Astrocyte (in vitro differentiated cells and primary cell): ENCODE measurements around the gene PTPRD. TPM values are rescaled to one million over a fixed set of nuclear protein-coding genes. Genes with fewer than 3 reads are reported as not detected.

Experiments
- DNase-seq: peaks from one replicate; pipeline ENCODE4 v3.0.0-alpha.2; 2010; ENCODE audit warnings: low read depth
- FAIRE-seq: peaks from 2 replicates; lab custom pipeline; 2011; peaks lifted over from hg19 to GRCh38; lab: Jason Lieb, UNC
- H2AFZ ChIP-seq: 2 replicates; pipeline ENCODE4 v1.6.0; 2012; ENCODE audit warnings: low read depth, low read length, inconsistent platforms
- H3K27ac ChIP-seq: 2 replicates; pipeline ENCODE4 v1.5.1; 2011; ENCODE audit warnings: low read depth, low read length, inconsistent platforms
- H3K27me3 ChIP-seq: 2 replicates; pipeline ENCODE4 v1.6.0; 2011; ENCODE audit warnings: low read length, inconsistent platforms; ENCODE audit not compliant: insufficient read depth
- H3K36me3 ChIP-seq: 2 replicates; pipeline ENCODE4 v1.5.1; 2011; ENCODE audit warnings: low read length, inconsistent platforms; ENCODE audit not compliant: insufficient read depth
- H3K4me1 ChIP-seq: 2 replicates; pipeline ENCODE4 v1.5.1; 2011; ENCODE audit warnings: low read length, inconsistent platforms; ENCODE audit not compliant: insufficient read depth
- H3K4me2 ChIP-seq: 2 replicates; pipeline ENCODE4 v1.6.0; 2012; ENCODE audit warnings: low read length, inconsistent platforms
- H3K4me3 ChIP-seq: 2 replicates; pipeline ENCODE4 v1.5.1; 2011; ENCODE audit warnings: low read depth, mild to moderate bottlenecking, low read length, inconsistent platforms; ENCODE audit not compliant: insufficient read depth
- H3K79me2 ChIP-seq: 2 replicates; pipeline ENCODE4 v1.6.0; 2012; ENCODE audit warnings: mild to moderate bottlenecking, low read length, inconsistent platforms; ENCODE audit not compliant: insufficient read depth
- H3K9ac ChIP-seq: 2 replicates; pipeline ENCODE4 v1.6.0; 2012; ENCODE audit warnings: mild to moderate bottlenecking, low read length, inconsistent platforms
- H3K9me3 ChIP-seq: 2 replicates; pipeline ENCODE4 v1.5.1; 2012; ENCODE audit warnings: low read depth, mild to moderate bottlenecking, low read length, inconsistent platforms; ENCODE audit not compliant: insufficient read depth
- H4K20me1 ChIP-seq: 2 replicates; pipeline ENCODE4 v1.6.0; 2012; ENCODE audit warnings: low read length, inconsistent platforms; ENCODE audit not compliant: insufficient read depth
- H3K27ac Mint-ChIP-seq: one replicate; pipeline ENCODE4 v1.8.0; 2021; ENCODE audit warnings: mild to moderate bottlenecking, mixed read lengths; ENCODE audit not compliant: unreplicated experiment
- H3K27me3 Mint-ChIP-seq: one replicate; pipeline ENCODE4 v1.8.0; 2021; ENCODE audit warnings: low read depth, mixed read lengths; ENCODE audit not compliant: unreplicated experiment
- H3K36me3 Mint-ChIP-seq: one replicate; pipeline ENCODE4 v1.8.0; 2021; ENCODE audit warnings: low read depth, mixed read lengths; ENCODE audit not compliant: unreplicated experiment
- H3K4me1 Mint-ChIP-seq: one replicate; pipeline ENCODE4 v1.8.0; 2021; ENCODE audit warnings: low read depth, mixed read lengths; ENCODE audit not compliant: unreplicated experiment
- H3K4me3 Mint-ChIP-seq: one replicate; pipeline ENCODE4 v1.8.0; 2021; ENCODE audit warnings: mild to moderate bottlenecking, moderate library complexity, mixed read lengths; ENCODE audit not compliant: unreplicated experiment
- H3K9me3 Mint-ChIP-seq: one replicate; pipeline ENCODE4 v1.8.0; 2021; ENCODE audit warnings: mild to moderate bottlenecking, mixed read lengths; ENCODE audit not compliant: unreplicated experiment
- EZH2 ChIP-seq: IDR thresholded peaks from 2 replicates; pipeline ENCODE4 v1.6.1; 2012; ENCODE audit warnings: mild to moderate bottlenecking, low read length, inconsistent platforms; ENCODE audit not compliant: insufficient read depth
- total RNA-seq: library from RNA; stranded (reverse); gene quantifications from 2 replicates; pipeline ENCODE4 v1.2.1, GENCODE V29; 2021
- TF ChIP-seq, protein P1 (sequence below): IDR thresholded peaks from 2 replicates; pipeline ENCODE4 v1.5.1; 2011; ENCODE audit warnings: low read depth, mild to moderate bottlenecking, inconsistent platforms, low read length, moderate library complexity; ENCODE audit not compliant: insufficient read depth

Gene PTPRD
- total RNA-seq, 1 donor from 2014 or later = 88.1 TPM

DNA sequence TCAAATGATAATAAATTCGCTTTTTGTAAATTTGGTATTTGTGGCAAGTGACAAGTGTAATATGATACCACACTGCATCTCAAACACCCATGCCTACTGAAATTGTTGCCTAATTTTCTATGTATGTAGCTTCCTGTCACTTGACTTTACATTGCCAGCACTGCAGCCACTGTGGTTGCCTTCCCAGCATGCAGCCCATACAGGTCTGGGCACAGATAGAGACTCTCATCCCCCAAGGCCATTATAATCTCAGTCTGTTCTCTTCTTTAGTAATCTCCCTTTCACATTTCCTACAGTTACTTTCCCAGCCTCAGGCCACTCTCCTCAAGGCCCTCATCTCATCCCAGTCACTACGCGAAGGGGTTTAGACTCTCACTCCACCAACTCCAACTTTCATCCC is 1200.6 kb downstream of the PTPRD start:
- no peak overlapping the region for H3K27ac ChIP-seq
- H2AFZ ChIP-seq = no peak overlapping the region
- no peak overlapping the region for H3K4me3 Mint-ChIP-seq
- H3K9ac ChIP-seq = no peak overlapping the region
- H3K79me2 ChIP-seq = no peaks in the 10 kb centered on the region
- H3K36me3 ChIP-seq = no peaks in the 10 kb centered on the region
- FAIRE-seq (no peak), DNase-seq (no peak)
- H3K4me2 ChIP-seq = no peak overlapping the region
- H3K9me3 Mint-ChIP-seq = no peaks in the 10 kb centered on the region
- peaks cover 6% of the 10 kb centered on the region for H3K4me1 Mint-ChIP-seq
- no peaks in the 10 kb centered on the region for H4K20me1 ChIP-seq
- TF ChIP-seq, protein P1, sequence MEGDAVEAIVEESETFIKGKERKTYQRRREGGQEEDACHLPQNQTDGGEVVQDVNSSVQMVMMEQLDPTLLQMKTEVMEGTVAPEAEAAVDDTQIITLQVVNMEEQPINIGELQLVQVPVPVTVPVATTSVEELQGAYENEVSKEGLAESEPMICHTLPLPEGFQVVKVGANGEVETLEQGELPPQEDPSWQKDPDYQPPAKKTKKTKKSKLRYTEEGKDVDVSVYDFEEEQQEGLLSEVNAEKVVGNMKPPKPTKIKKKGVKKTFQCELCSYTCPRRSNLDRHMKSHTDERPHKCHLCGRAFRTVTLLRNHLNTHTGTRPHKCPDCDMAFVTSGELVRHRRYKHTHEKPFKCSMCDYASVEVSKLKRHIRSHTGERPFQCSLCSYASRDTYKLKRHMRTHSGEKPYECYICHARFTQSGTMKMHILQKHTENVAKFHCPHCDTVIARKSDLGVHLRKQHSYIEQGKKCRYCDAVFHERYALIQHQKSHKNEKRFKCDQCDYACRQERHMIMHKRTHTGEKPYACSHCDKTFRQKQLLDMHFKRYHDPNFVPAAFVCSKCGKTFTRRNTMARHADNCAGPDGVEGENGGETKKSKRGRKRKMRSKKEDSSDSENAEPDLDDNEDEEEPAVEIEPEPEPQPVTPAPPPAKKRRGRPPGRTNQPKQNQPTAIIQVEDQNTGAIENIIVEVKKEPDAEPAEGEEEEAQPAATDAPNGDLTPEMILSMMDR = no peak
- TF ChIP-seq EZH2 = no peak
- no peaks in the 10 kb centered on the region for H3K36me3 Mint-ChIP-seq
- H3K4me1 ChIP-seq = no peaks in the 10 kb centered on the region
- H3K27ac Mint-ChIP-seq = no peak overlapping the region
- H3K27me3 Mint-ChIP-seq = no peaks in the 10 kb centered on the region
- no peak overlapping the region for H3K4me3 ChIP-seq
- H3K9me3 ChIP-seq = no peaks in the 10 kb centered on the region
- H3K27me3 ChIP-seq = no peaks in the 10 kb centered on the region

DNA sequence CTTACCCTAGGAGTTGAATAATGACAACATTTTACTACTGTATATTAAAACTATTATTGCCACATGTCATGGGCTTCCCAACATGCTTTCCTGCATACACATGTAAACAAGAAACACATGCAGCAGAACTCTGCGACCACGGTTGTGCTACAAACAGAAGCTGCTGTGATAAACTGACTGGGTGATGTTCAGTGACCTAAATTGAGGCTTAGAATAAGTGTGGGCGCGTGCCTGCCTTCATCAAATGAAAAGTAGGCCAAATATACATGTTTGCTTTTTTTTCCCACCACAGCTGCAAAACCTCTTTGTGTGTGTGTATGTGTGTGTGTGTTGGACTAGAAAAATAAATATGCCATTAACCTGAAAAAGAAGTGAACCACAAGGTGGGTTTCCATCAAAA is 1202.1 kb downstream of the PTPRD start:
- no peaks in the 10 kb centered on the region for H3K9me3 ChIP-seq
- H3K9me3 Mint-ChIP-seq = no peaks in the 10 kb centered on the region
- H3K79me2 ChIP-seq = no peaks in the 10 kb centered on the region
- TF ChIP-seq EZH2 = no peak
- TF ChIP-seq, protein P1 = no peak
- H3K4me3 ChIP-seq = no peak overlapping the region
- H3K27me3 Mint-ChIP-seq = no peaks in the 10 kb centered on the region
- no peak overlapping the region for H3K4me2 ChIP-seq
- DNase-seq = no peak
- FAIRE-seq = no peak
- no peak overlapping the region for H3K4me3 Mint-ChIP-seq
- no peaks in the 10 kb centered on the region for H3K36me3 ChIP-seq
- H3K27ac Mint-ChIP-seq = no peak overlapping the region
- H3K4me1 ChIP-seq = no peaks in the 10 kb centered on the region
- no peak overlapping the region for H3K9ac ChIP-seq
- no peaks in the 10 kb centered on the region for H4K20me1 ChIP-seq
- H3K36me3 Mint-ChIP-seq = no peaks in the 10 kb centered on the region
- no peak overlapping the region for H2AFZ ChIP-seq
- H3K27me3 ChIP-seq = no peaks in the 10 kb centered on the region
- peaks cover 6% of the 10 kb centered on the region for H3K4me1 Mint-ChIP-seq
- no peak overlapping the region for H3K27ac ChIP-seq

DNA sequence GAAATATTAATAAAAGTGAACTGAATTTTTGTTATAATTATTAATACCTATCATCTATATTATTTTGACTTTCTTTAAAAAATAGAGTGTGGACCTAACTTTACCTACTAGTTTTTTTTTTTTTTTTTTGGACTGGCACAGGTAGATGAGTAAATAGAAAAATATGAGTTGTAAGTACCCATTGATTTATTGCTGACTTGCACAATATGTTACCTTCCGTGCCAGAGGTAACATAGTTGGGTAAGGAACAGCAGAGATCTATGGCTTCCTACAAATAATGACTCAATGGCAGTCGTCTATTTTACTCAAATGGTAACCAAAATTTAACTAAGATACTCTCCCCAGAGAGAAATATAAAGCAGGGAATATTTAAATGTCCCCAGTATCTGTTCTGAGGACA is 1212.8 kb downstream of the PTPRD start:
- no peaks in the 10 kb centered on the region for H3K9me3 Mint-ChIP-seq
- no peaks in the 10 kb centered on the region for H3K4me1 ChIP-seq
- no peak for TF ChIP-seq EZH2
- TF ChIP-seq, protein P1 = no peak
- H3K4me3 ChIP-seq = no peak overlapping the region
- no peaks in the 10 kb centered on the region for H3K27me3 ChIP-seq
- no peak overlapping the region for H2AFZ ChIP-seq
- no peaks in the 10 kb centered on the region for H3K36me3 ChIP-seq
- no peak overlapping the region for H3K27ac ChIP-seq
- no peaks in the 10 kb centered on the region for H3K4me1 Mint-ChIP-seq
- no peak for DNase-seq
- H3K9ac ChIP-seq = no peak overlapping the region
- no peaks in the 10 kb centered on the region for H3K36me3 Mint-ChIP-seq
- no peak overlapping the region for H3K27ac Mint-ChIP-seq
- no peaks in the 10 kb centered on the region for H3K27me3 Mint-ChIP-seq
- no peak for FAIRE-seq
- H4K20me1 ChIP-seq = no peaks in the 10 kb centered on the region
- H3K4me3 Mint-ChIP-seq = no peak overlapping the region
- no peaks in the 10 kb centered on the region for H3K9me3 ChIP-seq
- no peaks in the 10 kb centered on the region for H3K79me2 ChIP-seq
- H3K4me2 ChIP-seq = no peak overlapping the region
